GM10847 (cell line): ENCODE results near the gene PEX13.

Experiments
- POLR2A ChIP-seq: IDR thresholded peaks from 2 replicates; pipeline ENCODE4 v1.6.1; 2011; ENCODE audit not compliant: insufficient read length; ENCODE audit errors: extremely low read depth

The PEX13 gene

GRCh38 chr2:61045226-61045625 is 27.7 kb downstream of the PEX13 start:
- TF ChIP-seq POLR2A = no peak

GRCh38 chr2:61045999-61046398 is 28.5 kb downstream of the PEX13 start:
- TF ChIP-seq POLR2A = no peak

- no peak for TF ChIP-seq POLR2A
These were observed 38.0 kb downstream of the PEX13 start for GRCh38 chr2:61055557-61055956.

GRCh38 chr2:61057562-61057961 is 40.0 kb downstream of the PEX13 start:
- no peak for TF ChIP-seq POLR2A

- TF ChIP-seq POLR2A = no peak
These were observed 41.9 kb downstream of the PEX13 start for GRCh38 chr2:61059382-61059781.

GRCh38 chr2:61065714-61066709 is 48.5 kb downstream of the PEX13 start, which contains the start of gene SANBR:
TSS of gene SANBR (plus strand) at chr2:61065871. CDS start at chr2:61070351, 4,480 bp downstream.
- TF ChIP-seq POLR2A = peak; percentile 37

- TF ChIP-seq POLR2A = no peak
These were observed 56.6 kb downstream of the PEX13 start for GRCh38 chr2:61074100-61074499.

GRCh38 chr2:61085883-61086282 is 68.4 kb downstream of the PEX13 start:
- TF ChIP-seq POLR2A = no peak

GRCh38 chr2:61089797-61090196 is 72.3 kb downstream of the PEX13 start:
- no peak for TF ChIP-seq POLR2A

GRCh38 chr2:61090386-61090921 is 72.9 kb downstream of the PEX13 start:
- TF ChIP-seq POLR2A = no peak

GRCh38 chr2:61091485-61091884 is 74.0 kb downstream of the PEX13 start:
- no peak for TF ChIP-seq POLR2A

- TF ChIP-seq POLR2A = no peak
These were observed 78.9 kb downstream of the PEX13 start for GRCh38 chr2:61096438-61096837.

- no peak for TF ChIP-seq POLR2A
These were observed 83.3 kb downstream of the PEX13 start for GRCh38 chr2:61100801-61101200.
